HCT116 (cell line): ENCODE results near the gene PHACTR4. TPM values are rescaled to one million over a fixed set of nuclear protein-coding genes. Genes with fewer than 3 reads are reported as not detected.

Source experiments
- ATAC-seq: fragments of 200-7000 bp; cut with Tn5 transposase; 2 replicates; pipeline ENCODE4 v1.9.1; 2020; ENCODE audit warnings: mild to moderate bottlenecking, moderate library complexity
- BruUV-seq: library from RNA; stranded (reverse); fragments of 400-500 nt; replicated peaks from 2 replicates; lab custom pipeline; 2021; lab: Mats Ljungman, UMichigan
- CTCF ChIA-PET: fragments of 300-600 bp; sonication (Branson Sonifier 250); formaldehyde crosslinking; loops from one replicate; lab custom pipeline; 2021; ENCODE audit warnings: antibody characterized with exemption; lab: Charles Lee
- POLR2A ChIA-PET: fragments of 300-600, 350-600 bp; sonication (Branson Sonifier 250); formaldehyde crosslinking; loops from one replicate; lab custom pipeline; 2021; ENCODE audit warnings: antibody characterized with exemption; lab: Charles Lee
- RAD21 ChIA-PET, 2 experiments: fragments of 300-600 bp; sonication (Branson Sonifier 250); formaldehyde crosslinking; loops; one replicate each; lab custom pipeline; 2023; ENCODE audit warnings: low total read pairs in 2 of 2; ENCODE audit not compliant: uncharacterized antibody in 2 of 2, unreplicated experiment in 2 of 2, low non-redundant PET in 1 of 2; lab: Charles Lee
- DNase-seq: peaks from one replicate; pipeline ENCODE4 v3.0.0-alpha.2; 2010; ENCODE audit warnings: low read depth, low spot score
- H2AFZ ChIP-seq: fragments of 200-600 bp; shearing (Covaris generic), sonication (generic); 2 replicates; pipeline ENCODE4 v1.6.1; 2017; ENCODE audit warnings: low read depth, mixed run types, mixed read lengths, antibody characterized with exemption, low read length; ENCODE audit not compliant: poor library complexity, severe bottlenecking
- H3K27ac ChIP-seq: 2 replicates; pipeline ENCODE4 v1.5.1; 2012; ENCODE audit warnings: low read depth, low read length
- H3K27me3 ChIP-seq: fragments of 200-600 bp; sonication (generic); 2 replicates; pipeline ENCODE4 v1.6.1; 2016; ENCODE audit warnings: mixed run types, low read length, mixed read lengths; ENCODE audit not compliant: insufficient read depth
- H3K36me3 ChIP-seq, 2 experiments: fragments of 200-500 bp in 1 of 2; fragments of 200-600 bp in 1 of 2; sonication (Bioruptor generic) in 1 of 2; sonication (generic) in 1 of 2; 2 replicates each; pipeline versions ENCODE4 v1.5.1 to v1.6.1; 2014 to 2016; ENCODE audit warnings: low read length in 2 of 2, inconsistent platforms in 1 of 2, mixed read lengths in 1 of 2, mixed run types in 1 of 2; ENCODE audit not compliant: insufficient read depth in 2 of 2, control insufficient read depth in 1 of 2
- H3K4me1 ChIP-seq, 2 experiments: fragments of 200-600 bp in 1 of 2; sonication (generic) in 1 of 2; 2 replicates each; pipeline versions ENCODE4 v1.5.1 to v1.6.1; 2012 to 2017; ENCODE audit warnings: low read length in 2 of 2, inconsistent platforms in 1 of 2, mild to moderate bottlenecking in 1 of 2, mixed read lengths in 1 of 2, mixed run types in 1 of 2, moderate library complexity in 1 of 2; ENCODE audit not compliant: insufficient read depth in 2 of 2, control insufficient read depth in 1 of 2
- H3K4me2 ChIP-seq: fragments of 200-600 bp; sonication (generic); 2 replicates; pipeline ENCODE4 v1.6.1; 2017; ENCODE audit warnings: mixed run types, low read length, mixed read lengths
- H3K4me3 ChIP-seq, 2 experiments: fragments of 200-600 bp in 1 of 2; sonication (generic) in 1 of 2; replicated peaks in 1 of 2; 2 replicates each; pipeline ENCODE4 v1.5.1; 2011 to 2016; ENCODE audit warnings: low read length in 2 of 2, control low read depth in 1 of 2, low read depth in 1 of 2, mild to moderate bottlenecking in 1 of 2, mixed read lengths in 1 of 2, mixed run types in 1 of 2
- H3K79me2 ChIP-seq: fragments of 200-600 bp; sonication (generic); 2 replicates; pipeline ENCODE4 v1.6.1; 2017; ENCODE audit warnings: mild to moderate bottlenecking, mixed run types, low read length, moderate library complexity, mixed read lengths; ENCODE audit not compliant: insufficient read depth
- H3K9ac ChIP-seq: fragments of 200-600 bp; sonication (generic); 2 replicates; pipeline ENCODE4 v1.6.1; 2016; ENCODE audit warnings: low read length, mixed read lengths
- H3K9me2 ChIP-seq: fragments of 200-600 bp; sonication (generic), shearing (Covaris generic); 2 replicates; pipeline ENCODE4 v1.6.1; 2017; ENCODE audit warnings: mixed run types, mild to moderate bottlenecking, moderate library complexity; ENCODE audit not compliant: insufficient read depth
- H3K9me3 ChIP-seq, 2 experiments: fragments of 200-500 bp in 1 of 2; fragments of 200-600 bp in 1 of 2; sonication (Bioruptor generic) in 1 of 2; sonication (generic) in 1 of 2; 2 replicates each; pipeline ENCODE4 v1.6.1; 2014 to 2017; ENCODE audit warnings: low read length in 2 of 2, mixed read lengths in 2 of 2, inconsistent platforms in 1 of 2, low read depth in 1 of 2, mild to moderate bottlenecking in 1 of 2, mixed run types in 1 of 2, moderate library complexity in 1 of 2; ENCODE audit not compliant: control insufficient read depth in 1 of 2, insufficient read depth in 1 of 2
- H4K20me1 ChIP-seq: fragments of 200-600 bp; sonication (generic), shearing (Covaris generic); 2 replicates; pipeline ENCODE4 v1.6.1; 2017; ENCODE audit warnings: mixed run types, mild to moderate bottlenecking, moderate library complexity; ENCODE audit not compliant: insufficient read depth
- ATF3 ChIP-seq: IDR thresholded peaks from 2 replicates; pipeline ENCODE4 v1.6.1; 2012
- EZH2 ChIP-seq: fragments of 200-600 bp; sonication (generic); IDR thresholded peaks from 2 replicates; pipeline ENCODE4 v1.6.1; 2017; ENCODE audit warnings: antibody characterized with exemption, mixed run types
- EZH2phosphoT487 ChIP-seq: fragments of 200-600 bp; IDR thresholded peaks from 2 replicates; pipeline ENCODE4 v1.6.1; 2018; ENCODE audit warnings: antibody characterized with exemption, borderline replicate concordance
- FOSL1 ChIP-seq: IDR thresholded peaks from 2 replicates; pipeline ENCODE4 v1.6.1; 2012; ENCODE audit warnings: low read depth
- JUND ChIP-seq: IDR thresholded peaks from 2 replicates; pipeline ENCODE4 v1.6.1; 2012
- POLR2A ChIP-seq: IDR thresholded peaks from 2 replicates; pipeline ENCODE4 v1.7.0; 2011; ENCODE audit warnings: borderline replicate concordance; ENCODE audit not compliant: insufficient read depth, insufficient read length; ENCODE audit errors: extremely low read depth
- RAD21 ChIP-seq: IDR thresholded peaks from 2 replicates; pipeline ENCODE4 v1.6.1; 2012; ENCODE audit warnings: low read depth, mild to moderate bottlenecking
- REST ChIP-seq: IDR thresholded peaks from 2 replicates; pipeline ENCODE4 v1.6.1; 2012; ENCODE audit warnings: low read depth
- SP1 ChIP-seq: IDR thresholded peaks from 2 replicates; pipeline ENCODE4 v1.6.1; 2012; ENCODE audit warnings: low read depth
- TCF7L2 ChIP-seq: IDR thresholded peaks from 2 replicates; pipeline ENCODE4 v1.7.0; 2011; ENCODE audit warnings: borderline replicate concordance, inconsistent platforms; ENCODE audit not compliant: insufficient read depth, insufficient read length; ENCODE audit errors: extremely low read depth
- intact Hi-C: fragments of 100-400 bp; cut with micrococcal nuclease; formaldehyde crosslinking; loops from 2 replicates; pipeline ENCODE4 v1.10.0; 2022
- total RNA-seq: library from RNA; stranded (reverse); gene quantifications from one replicate; pipeline ENCODE4 v1.2.1, GENCODE V29; 2021; ENCODE audit not compliant: unreplicated experiment
- TF ChIP-seq, protein P1 (sequence below): IDR thresholded peaks from 2 replicates; pipeline ENCODE4 v1.6.1; 2011; ENCODE audit warnings: mild to moderate bottlenecking, low read length, moderate library complexity; ENCODE audit not compliant: insufficient replicate concordance; ENCODE audit errors: extremely low read depth

The PHACTR4 gene
- total RNA-seq, 1 experiment from 2014 or later = 36.0 TPM

GRCh38 chr1:28326515-28326914 is 43.0 kb upstream of the PHACTR4 start:
- BruUV-seq = no TSS peak
- H3K9ac ChIP-seq = no peak overlapping the region
- H3K4me2 ChIP-seq = no peak overlapping the region
- ChIA-PET POLR2A (interaction anchor here (0.7 to 2.6 kb wide), 2 partner anchors 9 to 360 kb away, joined by 3 to 10 read pairs; no protein-coding TSS in a partner anchor), RAD21 (no interaction called here), CTCF (interaction anchor here (0.8 kb wide), 1 partner anchor 78 kb away, joined by 3 read pairs; no protein-coding TSS in a partner anchor)
- H3K9me3 ChIP-seq = no peaks in the 10 kb centered on the region
- no peaks in the 10 kb centered on the region for H4K20me1 ChIP-seq
- H3K79me2 ChIP-seq = peaks cover 14% of the 10 kb centered on the region
- no peak for ATAC-seq
- H2AFZ ChIP-seq = no peak overlapping the region
- DNase-seq = no peak
- no peaks in the 10 kb centered on the region for H3K27me3 ChIP-seq
- H3K36me3 ChIP-seq = peaks cover 0 to 4% of the 10 kb centered on the region in 2 experiments; a peak in 1 of 4 replicates
- no peak overlapping the region for H3K27ac ChIP-seq
- no peaks in the 10 kb centered on the region for H3K9me2 ChIP-seq
- intact Hi-C loops = no loop called here
- TF ChIP-seq EZH2phosphoT487 = no peak
- no peak for TF ChIP-seq JUND
- TF ChIP-seq TCF7L2 = no peak
- no peak for TF ChIP-seq RAD21
- no peak for TF ChIP-seq SP1
- TF ChIP-seq, protein P1, sequence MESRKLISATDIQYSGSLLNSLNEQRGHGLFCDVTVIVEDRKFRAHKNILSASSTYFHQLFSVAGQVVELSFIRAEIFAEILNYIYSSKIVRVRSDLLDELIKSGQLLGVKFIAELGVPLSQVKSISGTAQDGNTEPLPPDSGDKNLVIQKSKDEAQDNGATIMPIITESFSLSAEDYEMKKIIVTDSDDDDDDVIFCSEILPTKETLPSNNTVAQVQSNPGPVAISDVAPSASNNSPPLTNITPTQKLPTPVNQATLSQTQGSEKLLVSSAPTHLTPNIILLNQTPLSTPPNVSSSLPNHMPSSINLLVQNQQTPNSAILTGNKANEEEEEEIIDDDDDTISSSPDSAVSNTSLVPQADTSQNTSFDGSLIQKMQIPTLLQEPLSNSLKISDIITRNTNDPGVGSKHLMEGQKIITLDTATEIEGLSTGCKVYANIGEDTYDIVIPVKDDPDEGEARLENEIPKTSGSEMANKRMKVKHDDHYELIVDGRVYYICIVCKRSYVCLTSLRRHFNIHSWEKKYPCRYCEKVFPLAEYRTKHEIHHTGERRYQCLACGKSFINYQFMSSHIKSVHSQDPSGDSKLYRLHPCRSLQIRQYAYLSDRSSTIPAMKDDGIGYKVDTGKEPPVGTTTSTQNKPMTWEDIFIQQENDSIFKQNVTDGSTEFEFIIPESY = no peak
- TF ChIP-seq EZH2 = no peak
- TF ChIP-seq POLR2A = no peak
- TF ChIP-seq REST = no peak
- no peak for TF ChIP-seq FOSL1
- no peak for TF ChIP-seq ATF3
- H3K4me1 ChIP-seq = peaks cover 4 to 18% of the 10 kb centered on the region in 2 experiments; a peak in 3 of 4 replicates
- H3K4me3 ChIP-seq = no peak overlapping the region
